HG03521 (cell line): ENCODE results near the gene ZNF454.

Experiments
- ATAC-seq: cut with Tn5 transposase; IDR thresholded peaks from one replicate; pipeline ENCODE4 v1.9.1; 2021; ENCODE audit warnings: mild to moderate bottlenecking, moderate library complexity; ENCODE audit not compliant: unreplicated experiment

ZNF454 gene

DNA sequence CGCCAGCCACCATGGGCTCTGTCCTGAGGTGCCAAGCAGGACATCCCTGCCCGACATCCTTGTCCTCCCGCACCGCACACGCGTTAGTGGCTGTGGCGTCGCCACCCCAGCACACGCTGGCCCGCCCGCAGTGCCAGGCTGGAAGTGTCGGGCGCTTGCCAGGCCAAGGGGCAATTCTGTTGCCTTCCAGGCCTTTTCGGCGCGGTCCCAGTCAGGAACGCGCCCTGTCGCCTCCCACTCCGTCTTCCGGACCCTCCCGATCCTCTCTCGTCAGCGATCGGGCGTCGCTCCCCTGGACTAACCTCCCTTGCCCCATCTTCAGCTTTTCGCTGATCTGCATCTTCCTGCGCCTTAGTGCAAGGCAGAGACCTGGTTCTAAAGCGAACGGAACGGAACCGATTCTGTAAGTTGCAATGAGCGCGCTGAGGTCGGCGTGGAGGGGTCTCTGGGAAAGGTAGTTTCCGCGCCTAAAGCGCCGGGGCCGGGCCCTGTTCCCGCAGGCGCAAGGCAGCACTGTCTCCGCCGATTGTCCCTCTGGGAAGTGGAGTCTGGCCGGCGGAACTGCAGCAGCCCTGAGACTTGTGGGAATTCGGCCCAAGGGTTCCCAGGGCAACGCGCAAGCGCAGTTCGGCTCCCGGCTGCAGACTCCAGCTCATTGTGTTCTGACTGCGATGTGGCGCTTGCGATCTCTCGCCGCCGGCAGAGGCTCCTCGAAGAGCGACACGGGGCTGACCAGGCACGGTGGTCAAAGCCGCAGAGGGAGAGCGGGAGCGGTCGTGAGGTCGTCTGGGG is at the start of gene ZNF454:
Gene ZNF454, plus strand, starts transcription at position 630 of the 792 bp plus-strand sequence. CDS start 1,594 bp downstream, outside the sequence.
- no peak for ATAC-seq

DNA sequence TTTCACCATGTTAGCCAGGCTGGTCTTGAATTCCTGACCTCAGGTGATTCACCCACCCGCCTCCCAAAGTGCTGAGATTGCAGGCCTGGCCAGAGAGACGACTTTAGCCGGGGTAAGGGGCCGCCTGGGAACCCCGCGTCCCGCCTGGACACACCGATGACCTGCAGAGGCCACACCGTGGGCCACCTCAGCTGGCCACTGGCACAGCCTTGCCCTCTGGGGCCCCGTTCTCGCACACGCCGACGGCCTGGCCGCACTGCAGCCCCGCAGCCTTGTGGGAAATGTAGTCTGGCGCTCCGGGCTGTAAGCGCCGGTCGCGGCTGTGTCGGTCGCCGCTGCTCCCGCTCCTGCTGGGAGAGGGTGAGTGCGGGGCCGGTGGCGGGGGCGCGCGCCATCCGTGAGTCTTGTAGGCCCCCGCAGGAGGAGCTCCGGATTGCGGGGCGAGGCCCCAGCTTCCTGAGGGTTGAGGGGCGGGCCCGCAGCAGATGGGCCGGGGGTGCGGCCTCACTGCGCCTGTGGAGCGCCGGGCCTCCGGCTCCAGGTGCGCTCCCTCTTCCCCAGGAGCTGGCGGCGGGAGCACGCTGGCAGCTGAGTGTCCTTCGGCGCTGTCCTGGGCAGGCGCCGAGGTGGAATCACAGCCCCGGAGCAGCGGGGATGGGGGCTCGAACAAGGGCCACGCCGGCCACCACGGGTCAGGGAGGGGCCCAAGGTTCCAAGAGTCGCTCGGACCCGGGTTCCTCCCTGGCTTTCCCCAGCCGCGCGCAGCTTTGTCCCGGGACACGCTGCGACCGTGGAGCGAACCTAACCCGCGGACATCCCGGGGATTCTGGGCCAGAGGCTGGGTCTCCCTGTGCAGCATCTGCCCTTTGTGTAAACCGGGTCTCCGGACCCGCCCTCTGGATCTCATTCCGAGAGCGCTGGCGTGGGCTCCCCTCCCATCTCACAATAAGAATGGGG is 45.1 kb upstream of the ZNF454 start, which contains the start of gene ZFP2:
Gene ZFP2, plus strand, starts transcription at position 299 of the 957 bp plus-strand sequence. CDS start 35,401 bp downstream, outside the sequence.
- no peak for ATAC-seq

DNA sequence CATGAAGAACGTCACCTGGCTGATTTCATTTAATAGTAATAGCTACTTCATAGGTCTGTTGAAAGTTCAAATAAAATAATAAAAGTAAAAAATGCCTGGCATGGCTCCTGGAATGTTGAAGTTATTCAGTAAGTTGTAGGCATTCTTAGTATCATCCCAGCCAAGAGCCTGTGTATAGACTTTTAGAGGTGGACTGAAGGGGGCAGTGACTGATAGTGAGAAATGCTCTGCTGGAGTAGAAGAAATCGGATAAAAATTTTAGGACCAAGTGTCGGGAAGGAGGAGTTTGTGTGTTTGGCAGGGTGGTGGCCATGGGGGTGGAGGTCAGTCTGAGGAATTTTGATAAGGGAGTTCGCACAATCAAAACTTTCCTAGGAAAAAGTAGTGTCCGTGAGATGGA is 41.7 kb upstream of the ZNF454 start:
- no peak for ATAC-seq

DNA sequence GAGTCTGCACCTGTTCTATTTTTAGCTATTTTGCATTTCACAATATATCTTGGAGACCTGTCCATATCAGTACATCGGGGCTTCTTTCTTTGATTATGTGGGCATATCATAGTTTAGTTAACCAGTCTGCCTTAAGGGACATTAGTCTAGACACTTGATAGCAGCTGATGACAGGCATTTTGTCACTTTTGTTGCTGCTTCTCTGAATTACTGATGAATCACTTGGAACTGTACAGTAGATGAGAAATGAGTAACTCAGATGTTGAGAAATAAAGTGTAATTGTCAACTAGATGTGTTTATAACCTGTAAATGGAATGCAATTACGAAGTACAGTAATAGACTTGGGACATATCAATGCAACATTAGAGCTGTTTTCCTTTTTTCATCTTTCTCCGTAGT is 38.1 kb upstream of the ZNF454 start:
- ATAC-seq = no peak

DNA sequence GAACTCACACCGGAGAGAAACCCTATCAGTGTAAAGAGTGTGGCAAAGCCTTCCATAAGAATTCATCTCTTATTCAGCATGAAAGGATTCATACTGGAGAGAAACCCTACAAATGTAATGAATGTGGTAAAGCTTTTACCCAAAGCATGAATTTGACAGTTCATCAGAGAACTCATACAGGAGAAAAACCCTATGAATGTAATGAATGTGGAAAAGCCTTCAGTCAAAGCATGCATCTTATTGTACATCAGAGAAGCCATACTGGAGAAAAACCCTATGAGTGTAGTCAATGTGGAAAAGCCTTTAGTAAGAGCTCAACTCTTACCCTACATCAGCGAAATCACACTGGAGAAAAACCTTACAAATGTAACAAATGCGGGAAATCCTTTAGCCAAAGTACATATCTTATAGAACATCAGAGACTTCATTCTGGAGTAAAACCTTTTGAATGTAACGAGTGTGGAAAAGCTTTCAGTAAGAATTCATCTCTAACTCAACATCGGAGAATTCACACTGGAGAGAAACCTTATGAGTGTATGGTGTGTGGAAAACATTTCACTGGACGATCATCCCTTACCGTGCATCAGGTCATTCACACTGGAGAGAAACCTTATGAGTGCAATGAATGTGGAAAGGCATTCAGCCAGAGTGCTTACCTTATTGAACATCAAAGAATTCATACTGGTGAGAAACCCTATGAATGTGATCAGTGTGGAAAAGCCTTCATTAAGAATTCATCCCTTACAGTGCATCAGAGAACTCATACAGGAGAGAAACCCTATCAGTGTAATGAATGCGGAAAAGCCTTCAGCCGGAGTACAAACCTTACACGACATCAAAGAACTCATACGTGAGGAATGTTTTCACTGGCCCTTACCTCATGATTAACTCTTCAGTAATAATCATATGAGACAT is 8.9 kb upstream of the ZNF454 start:
- no peak for ATAC-seq

DNA sequence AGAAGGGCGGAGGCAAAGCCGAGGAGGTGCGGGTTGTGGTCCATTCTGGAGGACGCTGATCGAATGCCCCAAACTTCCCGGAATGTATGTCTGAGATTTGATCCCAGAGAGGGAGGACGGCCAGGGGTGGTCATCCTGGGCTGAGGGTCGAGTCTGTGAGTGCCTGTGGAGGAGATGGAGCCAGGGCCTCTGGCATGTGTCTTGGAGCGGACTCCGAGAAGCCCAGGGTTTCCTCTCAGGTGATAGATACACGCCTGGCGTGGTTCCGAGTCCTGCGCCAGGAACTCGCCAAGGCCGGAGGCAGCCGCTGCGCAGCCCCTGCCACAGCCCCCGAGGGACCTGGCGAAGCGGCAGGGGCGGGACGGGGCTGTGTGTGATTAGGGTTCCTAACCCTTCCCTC is 363 bp downstream of the ZNF454 start:
- no peak for ATAC-seq

DNA sequence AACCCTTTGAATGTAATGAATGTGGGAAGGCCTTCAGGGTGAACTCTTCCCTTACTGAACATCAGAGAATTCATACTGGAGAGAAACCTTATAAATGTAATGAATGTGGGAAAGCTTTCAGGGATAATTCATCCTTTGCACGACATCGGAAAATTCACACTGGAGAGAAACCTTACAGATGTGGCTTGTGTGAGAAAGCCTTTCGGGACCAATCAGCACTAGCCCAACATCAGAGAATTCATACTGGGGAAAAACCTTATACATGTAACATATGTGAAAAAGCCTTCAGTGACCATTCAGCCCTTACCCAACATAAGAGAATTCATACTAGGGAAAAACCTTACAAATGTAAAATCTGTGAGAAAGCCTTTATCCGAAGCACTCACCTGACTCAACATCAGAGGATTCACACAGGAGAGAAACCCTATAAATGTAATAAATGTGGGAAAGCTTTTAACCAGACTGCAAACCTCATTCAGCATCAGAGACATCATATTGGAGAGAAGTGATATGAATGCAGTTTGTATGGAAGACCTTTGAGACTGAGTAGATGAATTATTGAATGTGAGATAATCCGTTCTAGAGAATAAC is 24.6 kb downstream of the ZNF454 start:
- ATAC-seq = no peak

DNA sequence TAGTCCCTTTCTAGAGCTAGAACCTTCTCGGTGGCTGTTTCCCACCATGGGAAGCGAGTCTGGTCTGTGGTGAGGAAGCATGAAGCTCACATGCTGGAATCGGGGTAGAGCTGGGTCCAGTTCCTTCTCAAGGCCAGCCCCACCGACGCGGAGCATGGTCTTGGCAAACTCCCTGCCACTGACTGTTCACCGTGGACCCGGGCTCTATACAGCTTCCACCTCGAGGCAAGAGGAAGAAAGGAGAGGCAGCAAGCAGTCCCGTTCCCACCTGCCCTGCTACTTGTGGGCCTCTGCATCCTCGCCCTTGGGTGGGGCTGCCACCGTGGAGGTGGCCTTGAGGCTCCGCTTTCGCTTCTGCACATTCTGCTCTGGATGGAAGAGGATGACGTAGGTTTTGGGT is 40.4 kb downstream of the ZNF454 start:
- no peak for ATAC-seq

DNA sequence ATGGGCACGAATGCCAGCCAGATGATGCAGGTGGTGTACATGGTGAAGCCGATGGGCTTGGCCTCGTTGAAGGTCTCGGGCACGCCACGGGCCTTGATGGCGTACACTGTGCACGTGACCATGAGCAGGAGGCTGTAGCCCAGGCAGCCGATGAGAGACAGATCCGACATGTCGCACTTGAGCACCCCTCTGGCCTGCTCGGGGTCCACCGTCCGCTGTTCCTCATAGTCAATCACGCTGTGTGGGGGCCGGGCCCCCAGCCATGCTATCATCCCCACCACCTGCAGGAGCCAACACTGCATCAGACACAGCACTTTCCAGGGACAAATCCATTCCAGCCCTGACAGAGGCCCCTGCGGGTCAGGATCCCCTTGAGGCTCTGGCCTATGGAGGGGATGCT is 41.9 kb downstream of the ZNF454 start:
- ATAC-seq = no peak

DNA sequence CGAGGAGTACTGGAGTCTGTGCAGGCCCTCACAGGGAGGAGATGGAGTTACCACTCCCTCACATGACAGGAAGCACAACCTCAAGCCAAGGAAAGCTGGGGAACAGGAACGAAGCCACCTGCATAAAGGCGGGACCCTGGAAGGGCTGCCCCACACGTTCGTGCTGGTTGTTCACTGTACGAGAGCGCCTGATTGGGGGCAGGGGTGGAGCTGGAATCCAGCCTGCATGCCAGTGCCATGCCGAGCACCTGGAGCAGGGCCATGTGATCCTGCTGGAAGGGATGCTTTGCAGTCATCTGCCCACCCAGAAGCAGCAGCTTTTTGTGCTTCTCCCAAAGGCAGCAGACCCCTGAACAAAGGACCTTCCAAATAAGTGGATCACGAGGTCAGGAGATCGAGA is 42.7 kb downstream of the ZNF454 start:
- ATAC-seq = no peak

DNA sequence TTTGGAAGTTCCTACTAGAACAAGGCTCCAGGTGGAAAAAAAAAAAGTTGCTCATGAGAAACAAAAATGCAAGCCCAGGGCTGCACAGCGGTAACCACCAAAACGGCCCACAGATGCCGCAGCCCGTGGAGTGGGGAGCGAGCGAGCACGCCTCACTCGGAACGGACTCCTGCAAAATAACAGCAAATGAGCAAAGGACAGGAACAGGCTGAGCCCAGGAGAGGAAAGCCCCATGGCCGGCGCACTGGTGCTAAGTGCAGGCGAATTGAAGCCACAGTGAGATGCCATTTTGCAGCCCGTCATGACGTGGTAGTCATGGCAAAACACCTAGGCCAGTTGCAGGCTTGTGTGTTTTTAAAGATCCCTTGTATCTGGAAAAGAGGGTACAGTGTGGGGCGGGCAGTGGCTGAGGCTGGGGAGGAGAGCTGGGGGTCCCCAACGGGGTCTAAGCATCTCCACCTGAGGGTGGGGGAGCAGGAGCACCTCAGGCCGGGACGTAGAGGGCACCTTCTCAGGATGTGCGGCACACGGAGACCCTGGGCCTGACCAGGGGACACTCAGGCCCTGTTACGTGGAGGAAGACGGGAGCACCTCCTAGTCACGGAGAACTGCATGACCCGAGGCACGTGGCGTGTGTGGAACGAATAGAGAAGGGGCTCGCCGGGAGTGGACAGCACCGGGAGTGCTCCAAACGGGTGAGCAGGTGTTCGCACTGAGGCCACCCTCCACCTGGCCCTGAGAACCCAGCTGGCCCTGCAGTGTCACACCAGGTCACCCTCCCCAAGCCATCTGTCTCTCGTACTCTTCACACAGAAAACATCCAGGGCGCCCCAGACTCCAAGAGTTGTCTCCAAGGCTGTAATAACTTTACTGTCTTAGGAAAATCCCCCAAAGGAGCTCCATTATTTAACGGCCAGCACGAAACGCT is 43.4 kb downstream of the ZNF454 start:
- no peak for ATAC-seq

DNA sequence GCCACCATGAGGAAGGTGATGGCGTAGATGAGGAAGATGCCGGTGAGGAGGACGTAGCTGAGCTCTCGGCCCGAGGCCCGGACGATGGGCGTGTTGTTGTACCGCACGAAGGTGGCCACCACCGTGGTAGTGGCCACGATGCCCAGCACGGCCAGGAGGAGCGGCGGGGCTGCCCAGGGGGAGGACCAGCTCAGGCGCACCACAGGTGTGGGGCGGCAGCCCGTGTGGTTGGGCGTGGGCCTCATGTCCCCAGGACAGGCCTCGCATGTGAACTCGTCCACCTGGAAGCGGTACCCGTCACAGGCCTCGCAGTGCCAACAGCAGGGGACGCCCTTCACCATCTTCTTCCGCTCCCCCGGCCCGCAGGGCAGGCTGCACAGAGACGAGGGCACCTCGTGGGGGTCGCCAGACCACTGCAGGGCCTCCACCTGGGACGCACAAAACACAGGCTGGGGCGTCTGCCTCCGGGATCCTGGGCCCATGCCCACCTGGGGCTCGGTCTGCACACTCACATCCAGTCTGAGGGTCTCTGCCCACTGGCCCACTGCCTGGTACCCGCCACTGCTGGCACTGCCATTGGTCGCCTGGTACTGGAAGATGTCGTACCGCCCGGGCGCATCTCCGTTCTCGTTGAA is 45.4 kb downstream of the ZNF454 start:
- ATAC-seq = no peak

DNA sequence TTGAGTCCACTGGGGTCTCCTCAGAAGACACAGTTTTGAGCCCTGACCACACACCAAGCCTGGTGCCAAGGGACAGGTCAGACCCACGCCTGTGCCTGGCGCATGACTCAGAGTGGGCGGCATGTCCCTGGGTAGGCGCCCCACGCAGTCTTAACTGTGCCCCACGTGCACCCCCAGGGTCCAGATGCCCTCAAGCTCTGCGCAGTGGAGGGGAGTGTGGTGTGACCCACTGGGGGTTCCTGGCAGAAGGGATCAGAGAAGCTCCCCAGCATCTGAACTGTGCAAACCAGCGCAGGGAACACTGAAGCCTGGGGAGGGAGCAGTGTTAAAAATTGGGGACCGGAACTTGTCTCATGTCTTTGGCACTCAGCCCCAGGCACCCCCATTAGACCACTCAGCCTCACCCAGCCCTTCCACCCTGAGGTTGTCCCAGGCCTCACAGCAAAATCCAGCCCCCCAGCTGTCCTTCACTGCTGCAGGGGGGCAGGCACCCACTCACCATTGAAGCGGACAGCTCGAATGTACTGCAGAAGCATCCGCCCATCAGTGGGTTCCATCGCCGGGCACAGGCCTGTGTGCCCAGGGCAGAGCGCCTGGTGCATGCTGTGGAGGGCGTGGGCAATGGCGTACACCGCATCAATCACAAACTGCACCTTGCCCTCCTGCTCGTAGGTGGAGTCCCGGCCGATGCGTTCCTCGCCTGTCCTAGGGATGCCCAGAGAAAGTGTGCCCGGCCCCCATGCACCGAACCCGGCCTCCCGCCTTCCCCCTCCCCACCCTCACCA is 47.6 kb downstream of the ZNF454 start:
- ATAC-seq = no peak

DNA sequence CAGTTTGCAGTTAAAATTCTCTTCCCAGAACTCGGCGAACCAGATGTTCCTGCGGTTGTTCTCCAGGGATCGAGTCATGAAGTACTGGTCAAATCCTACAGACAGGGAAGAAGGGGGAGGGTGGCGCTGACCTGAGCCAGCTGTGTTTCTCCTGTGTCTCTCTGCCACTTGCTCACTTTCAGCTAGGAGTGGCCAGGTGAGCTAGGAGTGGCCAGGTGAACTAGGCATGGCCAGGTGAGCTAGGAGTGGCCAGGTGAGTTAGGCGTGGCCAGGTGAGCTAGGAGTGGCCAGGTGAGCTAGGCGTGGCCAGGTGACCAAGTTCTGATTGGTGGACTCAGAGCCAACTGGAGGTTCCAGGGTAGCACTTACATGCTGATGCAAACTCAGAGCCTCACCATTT is 48.3 kb downstream of the ZNF454 start:
- no peak for ATAC-seq

DNA sequence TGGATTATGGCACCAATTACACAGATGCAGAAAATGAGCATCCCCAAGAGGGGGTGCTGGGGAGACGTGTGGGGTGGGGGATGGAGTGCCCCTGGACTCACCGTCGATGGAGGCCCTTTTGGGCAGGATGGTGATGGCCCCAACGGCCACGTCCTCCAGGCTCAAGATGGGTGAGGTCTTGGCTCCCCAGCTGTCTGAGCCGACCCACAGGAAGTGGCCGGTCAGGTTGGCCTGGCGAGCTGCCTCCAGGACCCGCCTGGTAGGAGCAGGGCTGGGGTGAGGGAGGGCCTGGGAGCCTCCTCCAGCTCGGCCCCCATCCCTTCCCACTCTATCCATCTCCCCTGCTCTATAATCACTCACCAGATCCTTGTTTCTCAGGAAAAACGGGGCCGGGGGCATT is 49.5 kb downstream of the ZNF454 start:
- no peak for ATAC-seq

DNA sequence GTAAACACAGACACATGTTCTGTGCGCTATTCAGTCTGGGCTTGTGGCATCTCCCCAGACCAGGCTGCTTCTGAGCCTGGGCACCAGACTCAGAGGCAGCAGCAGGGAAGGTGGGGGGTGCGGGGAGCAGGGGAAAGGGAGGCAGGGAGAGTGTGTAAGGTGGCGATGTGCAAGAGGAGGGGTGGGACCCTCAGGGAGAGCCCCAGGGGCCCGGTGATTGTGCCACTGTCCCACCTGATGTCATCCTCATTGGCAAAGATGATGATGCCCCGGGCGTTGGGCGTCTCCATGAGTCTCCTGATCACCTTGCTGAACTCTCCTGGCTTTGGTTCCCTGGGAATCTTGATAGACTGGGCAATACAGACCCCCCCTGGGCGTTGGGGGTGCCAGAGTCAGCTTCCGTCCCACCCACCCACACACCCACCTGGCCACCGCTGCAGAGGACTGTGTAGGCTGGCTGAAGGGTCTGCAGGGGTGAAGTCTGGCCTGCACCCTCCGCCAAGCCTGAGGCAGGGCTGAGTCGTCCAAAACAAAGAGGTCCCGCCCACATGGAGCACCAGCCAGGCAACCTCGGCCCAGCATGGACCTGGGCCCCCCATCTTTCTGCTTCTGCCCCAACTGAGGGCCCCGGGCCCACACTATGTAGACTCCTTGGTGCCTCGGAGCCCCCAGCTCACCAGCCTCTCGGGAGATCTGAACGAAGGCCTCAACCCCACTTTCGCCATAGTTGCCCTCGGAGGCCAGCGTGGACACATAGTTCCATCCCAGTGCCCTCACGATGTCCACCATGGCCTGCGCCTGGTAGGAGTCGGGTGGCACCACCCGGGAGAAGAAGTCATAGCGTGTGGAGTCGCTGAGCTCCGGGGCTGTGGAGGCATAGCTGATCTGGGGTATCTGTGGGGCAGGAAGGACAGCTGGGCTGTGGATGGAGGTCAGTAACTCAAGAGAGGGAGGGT is 50.5 kb downstream of the ZNF454 start:
- ATAC-seq = no peak
